Measurements from ENCODE around the gene SLC38A11. TPM values are rescaled to one million over a fixed set of nuclear protein-coding genes. Genes with fewer than 3 reads are reported as not detected.
A peak's percentile ranks its signal among the peaks of the same experiment; 100 is the strongest.

SLC38A11 gene
- total RNA-seq, 2 donors from 2014 or later, result not detected

DNA sequence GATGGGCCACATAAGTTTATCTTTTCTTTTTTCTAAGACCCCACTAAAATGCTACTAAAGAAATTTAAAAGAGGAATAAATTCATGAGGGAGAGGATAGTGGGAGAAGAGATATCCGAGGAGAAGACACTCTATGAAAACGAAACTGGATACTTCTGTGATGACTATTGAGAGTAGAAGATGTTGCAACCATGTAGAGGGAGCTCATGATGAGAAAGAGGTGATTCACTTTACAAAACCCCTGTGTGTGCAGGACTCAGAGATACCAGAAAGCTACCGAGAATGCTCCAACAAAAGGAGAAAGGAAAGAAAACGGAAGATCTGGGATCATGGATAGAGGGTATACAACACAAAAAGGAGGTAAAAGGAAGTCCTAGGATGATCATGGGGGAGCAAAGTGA is 34.9 kb downstream of the SLC38A11 start:
- Histone ChIP-seq H3K36me3 (ENCODE audit: control insufficient read depth, insufficient read depth, low read length) (no peaks in the 10 kb centered on the region), H3K4me1 (ENCODE audit: control insufficient read depth, insufficient read depth, low read length) (no peaks in the 10 kb centered on the region), H3K27me3 (ENCODE audit: control insufficient read depth, insufficient read depth, low read length, poor library complexity, severe bottlenecking) (no peaks in the 10 kb centered on the region), H3K9ac (ENCODE audit: extremely low read depth, low read length, poor library complexity, severe bottlenecking) (no peak overlapping the region), H3K27ac (ENCODE audit: low read depth, low read length) (no peak overlapping the region), H3K4me3 (ENCODE audit: low read length) (no peak overlapping the region), H3K9me3 (ENCODE audit: control insufficient read depth, low read length) (no peaks in the 10 kb centered on the region)
- no peak overlapping the region for H3K4me3 Mint-ChIP-seq
- TF ChIP-seq, protein P1, sequence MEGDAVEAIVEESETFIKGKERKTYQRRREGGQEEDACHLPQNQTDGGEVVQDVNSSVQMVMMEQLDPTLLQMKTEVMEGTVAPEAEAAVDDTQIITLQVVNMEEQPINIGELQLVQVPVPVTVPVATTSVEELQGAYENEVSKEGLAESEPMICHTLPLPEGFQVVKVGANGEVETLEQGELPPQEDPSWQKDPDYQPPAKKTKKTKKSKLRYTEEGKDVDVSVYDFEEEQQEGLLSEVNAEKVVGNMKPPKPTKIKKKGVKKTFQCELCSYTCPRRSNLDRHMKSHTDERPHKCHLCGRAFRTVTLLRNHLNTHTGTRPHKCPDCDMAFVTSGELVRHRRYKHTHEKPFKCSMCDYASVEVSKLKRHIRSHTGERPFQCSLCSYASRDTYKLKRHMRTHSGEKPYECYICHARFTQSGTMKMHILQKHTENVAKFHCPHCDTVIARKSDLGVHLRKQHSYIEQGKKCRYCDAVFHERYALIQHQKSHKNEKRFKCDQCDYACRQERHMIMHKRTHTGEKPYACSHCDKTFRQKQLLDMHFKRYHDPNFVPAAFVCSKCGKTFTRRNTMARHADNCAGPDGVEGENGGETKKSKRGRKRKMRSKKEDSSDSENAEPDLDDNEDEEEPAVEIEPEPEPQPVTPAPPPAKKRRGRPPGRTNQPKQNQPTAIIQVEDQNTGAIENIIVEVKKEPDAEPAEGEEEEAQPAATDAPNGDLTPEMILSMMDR (conservative IDR thresholded peaks at IDR 0.05), result no peak
- H3K27ac Mint-ChIP-seq, result no peak overlapping the region
- no peaks in the 10 kb centered on the region for H3K9me3 Mint-ChIP-seq
- 95% methylated on average over 4 of the region's 4 CpGs for WGBS, 2 experiments (ENCODE audit: insufficient coverage in 1 of 2, insufficient read length in 1 of 2)
- H3K36me3 Mint-ChIP-seq (ENCODE audit: low read depth), result no peaks in the 10 kb centered on the region
- no peaks in the 10 kb centered on the region for H3K27me3 Mint-ChIP-seq (ENCODE audit: insufficient read depth)
- no peak for DNase-seq
- H3K4me1 Mint-ChIP-seq, result peaks cover 6% of the 10 kb centered on the region

DNA sequence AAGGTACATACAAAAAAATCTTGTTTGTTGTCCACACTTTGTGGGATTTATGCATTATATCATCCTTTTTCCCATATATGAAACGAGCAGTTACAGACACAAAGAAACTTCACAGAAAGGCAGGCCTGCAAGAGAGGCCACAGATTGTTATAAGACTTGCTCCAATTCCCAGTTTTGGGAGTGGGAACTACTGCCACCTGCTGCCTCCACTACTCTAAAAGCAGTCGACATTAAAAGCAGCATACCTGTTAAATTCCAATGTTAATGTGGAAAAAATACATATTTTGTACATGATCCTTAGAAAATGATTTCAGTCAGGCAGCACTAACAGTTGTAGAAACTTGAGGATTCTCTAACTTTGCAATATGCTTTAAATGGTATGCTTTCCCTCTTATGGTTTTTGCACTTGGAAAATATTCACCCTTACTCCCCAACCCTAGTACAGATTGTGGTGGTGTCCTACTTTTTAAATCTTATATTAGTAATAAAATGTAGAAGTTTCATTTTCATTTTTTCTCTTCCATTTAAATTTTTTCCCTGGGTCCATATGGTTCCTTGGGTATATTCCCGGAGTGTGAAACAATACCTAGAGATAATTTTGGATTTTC is 37.9 kb downstream of the SLC38A11 start:
- H3K4me3 Mint-ChIP-seq, result no peak overlapping the region
- no peak overlapping the region for H3K4me3 ChIP-seq (ENCODE audit: low read length)
- no peaks in the 10 kb centered on the region for H3K36me3 Mint-ChIP-seq (ENCODE audit: low read depth)
- H3K4me1 ChIP-seq (ENCODE audit: control insufficient read depth, insufficient read depth, low read length), result peaks cover 9% of the 10 kb centered on the region
- no peaks in the 10 kb centered on the region for H3K9me3 ChIP-seq (ENCODE audit: control insufficient read depth, low read length)
- no peaks in the 10 kb centered on the region for H3K36me3 ChIP-seq (ENCODE audit: control insufficient read depth, insufficient read depth, low read length)
- peak; percentile 77 for DNase-seq
- H3K27ac ChIP-seq (ENCODE audit: low read depth, low read length), result no peak overlapping the region
- 44% methylated on average over 3 of the region's 3 CpGs; no CpG with 5 or more reads in 1 of the 2 experiments for WGBS, 2 experiments (ENCODE audit: insufficient coverage in 1 of 2, insufficient read length in 1 of 2)
- TF ChIP-seq, protein P1 (conservative IDR thresholded peaks at IDR 0.05), result peak; percentile 81
- H3K27ac Mint-ChIP-seq, result no peak overlapping the region
- no peak overlapping the region for H3K9ac ChIP-seq (ENCODE audit: extremely low read depth, low read length, poor library complexity, severe bottlenecking)
- no peaks in the 10 kb centered on the region for H3K27me3 Mint-ChIP-seq (ENCODE audit: insufficient read depth)
- H3K4me1 Mint-ChIP-seq, result peaks cover 29% of the 10 kb centered on the region
- H3K27me3 ChIP-seq (ENCODE audit: control insufficient read depth, insufficient read depth, low read length, poor library complexity, severe bottlenecking), result no peaks in the 10 kb centered on the region
- H3K9me3 Mint-ChIP-seq, result no peaks in the 10 kb centered on the region

DNA sequence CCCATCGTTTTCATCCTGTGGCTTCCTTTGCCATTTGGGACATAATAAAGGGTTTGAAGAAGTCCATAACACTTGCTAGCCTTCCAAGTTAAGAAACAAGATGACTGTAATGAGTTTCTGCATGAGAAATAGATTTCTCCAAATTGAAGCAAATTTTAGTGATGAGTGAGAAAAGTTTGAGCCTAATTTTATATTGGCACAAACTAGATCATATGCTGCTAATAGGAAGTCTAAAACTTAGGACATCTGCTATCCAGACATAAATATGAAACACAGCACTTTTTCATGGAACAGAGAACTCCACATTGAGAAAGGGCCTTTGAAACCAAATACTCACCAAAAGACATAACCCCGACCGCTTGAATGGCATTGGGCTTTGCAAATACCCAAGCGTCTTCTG is 39.8 kb downstream of the SLC38A11 start:
- Histone ChIP-seq H3K36me3 (ENCODE audit: control insufficient read depth, insufficient read depth, low read length) (no peaks in the 10 kb centered on the region), H3K4me1 (ENCODE audit: control insufficient read depth, insufficient read depth, low read length) (peaks cover 9% of the 10 kb centered on the region), H3K27me3 (ENCODE audit: control insufficient read depth, insufficient read depth, low read length, poor library complexity, severe bottlenecking) (no peaks in the 10 kb centered on the region), H3K9me3 (ENCODE audit: control insufficient read depth, low read length) (no peaks in the 10 kb centered on the region), H3K27ac (ENCODE audit: low read depth, low read length) (no peak overlapping the region), H3K4me3 (ENCODE audit: low read length) (no peak overlapping the region), H3K9ac (ENCODE audit: extremely low read depth, low read length, poor library complexity, severe bottlenecking) (no peak overlapping the region)
- Mint-ChIP-seq H3K4me3 (no peak overlapping the region), H3K27ac (no peak overlapping the region), H3K27me3 (ENCODE audit: insufficient read depth) (no peaks in the 10 kb centered on the region), H3K9me3 (no peaks in the 10 kb centered on the region), H3K36me3 (ENCODE audit: low read depth) (no peaks in the 10 kb centered on the region), H3K4me1 (peaks cover 28% of the 10 kb centered on the region)
- no peak for DNase-seq
- TF ChIP-seq, protein P1 (conservative IDR thresholded peaks at IDR 0.05), result no peak
- 80 to 92% methylated on average over 1 to 4 of the region's 4 CpGs for WGBS, 2 experiments (ENCODE audit: insufficient coverage in 1 of 2, insufficient read length in 1 of 2)

Measured in endodermal cell (in vitro differentiated cells).